HG03457 (cell line): ENCODE data around the gene CPNE1.
A peak's percentile ranks its signal among the peaks of the same experiment; 100 is the strongest.

Experiments used
- ATAC-seq: cut with Tn5 transposase; IDR thresholded peaks from one replicate; pipeline ENCODE4 v1.9.1; 2021; ENCODE audit warnings: moderate number of reproducible peaks; ENCODE audit not compliant: unreplicated experiment

The CPNE1 gene

DNA sequence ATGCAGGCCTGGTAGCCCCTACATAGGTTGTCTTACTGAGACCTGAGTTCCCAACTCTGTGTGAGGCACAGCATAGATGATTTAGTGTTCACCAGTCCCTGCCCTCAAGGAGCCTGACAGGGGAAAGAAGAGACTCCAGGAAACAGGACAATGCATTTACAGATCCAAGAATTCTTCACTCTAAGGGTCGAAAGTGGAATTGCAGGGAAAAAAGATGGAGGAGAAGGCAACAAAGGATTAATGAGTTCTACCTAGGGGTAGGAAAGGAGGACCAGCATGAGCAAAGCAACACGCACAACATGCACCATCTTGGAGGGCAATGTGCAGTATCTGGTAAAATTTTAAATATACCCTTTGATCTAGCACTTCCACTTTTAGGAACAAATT, 43.1 kb downstream of the CPNE1 start:
- ATAC-seq = no peak

DNA sequence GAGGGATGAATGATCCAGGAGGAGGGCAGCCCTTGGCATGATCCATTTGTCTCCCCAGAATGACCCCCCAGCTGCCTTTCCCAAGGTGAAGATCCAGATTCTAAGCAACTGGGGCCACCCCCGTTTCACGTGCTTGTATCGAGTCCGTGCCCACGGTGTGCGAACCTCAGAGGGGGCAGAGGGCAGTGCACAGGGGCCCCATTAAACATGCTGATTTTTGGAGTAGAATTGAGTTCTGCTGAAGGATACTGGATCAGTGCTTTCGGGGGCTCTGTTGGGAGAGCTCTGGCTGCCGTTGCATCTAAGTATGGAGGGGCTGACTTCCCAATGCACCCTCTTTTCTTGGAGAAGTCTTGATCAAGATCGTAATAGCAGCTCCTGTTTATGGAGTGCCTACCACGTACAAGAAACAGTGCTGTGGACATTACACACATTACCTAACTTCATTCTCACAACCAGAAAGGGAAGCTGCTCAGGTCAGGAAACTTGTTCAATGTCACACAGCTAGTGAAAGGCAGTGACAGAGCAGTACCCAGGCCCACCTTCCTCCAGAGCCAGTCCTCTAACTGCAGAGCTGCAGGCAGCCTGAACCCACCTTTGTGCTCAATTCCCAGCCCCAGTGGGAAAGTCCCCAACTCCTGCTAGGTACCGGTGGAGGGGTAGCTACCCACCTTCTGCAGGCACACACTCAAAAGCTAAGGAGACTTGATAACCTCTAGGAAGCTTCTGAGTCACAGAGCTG, 43.7 kb downstream of the CPNE1 start:
- no peak for ATAC-seq

DNA sequence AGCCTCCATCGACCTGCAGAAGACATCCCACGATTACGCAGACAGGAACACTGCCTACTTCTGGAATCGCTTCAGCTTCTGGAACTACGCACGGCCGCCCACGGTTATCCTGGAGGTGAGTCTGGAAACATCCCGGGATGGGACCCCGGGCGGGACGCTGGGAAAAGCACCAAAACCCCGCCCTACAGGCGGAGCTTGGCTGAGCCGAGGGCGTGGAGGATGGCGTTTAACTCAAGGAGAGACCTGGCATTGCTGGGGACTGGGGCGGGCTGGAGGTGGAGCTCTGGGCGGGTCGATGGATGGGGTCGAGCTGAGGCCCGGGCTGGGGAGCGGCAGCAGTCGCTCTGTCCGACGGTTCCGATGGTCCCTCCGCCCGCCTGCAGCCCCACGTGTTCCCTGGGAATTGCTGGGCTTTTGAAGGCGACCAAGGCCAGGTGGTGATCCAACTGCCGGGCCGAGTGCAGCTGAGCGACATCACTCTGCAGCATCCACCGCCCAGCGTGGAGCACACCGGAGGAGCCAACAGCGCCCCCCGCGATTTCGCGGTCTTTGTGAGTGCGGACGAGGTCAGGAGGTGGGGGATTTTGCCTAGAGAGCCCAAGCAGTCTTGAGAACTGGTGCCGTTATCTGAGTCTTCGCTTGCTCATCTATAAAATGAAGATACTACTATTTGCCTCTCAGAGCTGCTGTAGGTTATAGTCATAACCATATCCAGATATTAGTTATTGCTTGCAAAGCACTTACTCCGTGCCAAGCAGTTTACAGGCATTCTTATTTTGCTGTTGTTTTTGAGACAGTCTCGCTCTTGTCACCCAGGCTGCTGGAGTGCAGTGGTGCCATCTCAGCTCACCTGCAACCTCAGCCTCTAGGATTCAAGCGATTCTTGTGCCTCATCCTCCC, 45.3 kb downstream of the CPNE1 start:
- ATAC-seq = peak; percentile 28

DNA sequence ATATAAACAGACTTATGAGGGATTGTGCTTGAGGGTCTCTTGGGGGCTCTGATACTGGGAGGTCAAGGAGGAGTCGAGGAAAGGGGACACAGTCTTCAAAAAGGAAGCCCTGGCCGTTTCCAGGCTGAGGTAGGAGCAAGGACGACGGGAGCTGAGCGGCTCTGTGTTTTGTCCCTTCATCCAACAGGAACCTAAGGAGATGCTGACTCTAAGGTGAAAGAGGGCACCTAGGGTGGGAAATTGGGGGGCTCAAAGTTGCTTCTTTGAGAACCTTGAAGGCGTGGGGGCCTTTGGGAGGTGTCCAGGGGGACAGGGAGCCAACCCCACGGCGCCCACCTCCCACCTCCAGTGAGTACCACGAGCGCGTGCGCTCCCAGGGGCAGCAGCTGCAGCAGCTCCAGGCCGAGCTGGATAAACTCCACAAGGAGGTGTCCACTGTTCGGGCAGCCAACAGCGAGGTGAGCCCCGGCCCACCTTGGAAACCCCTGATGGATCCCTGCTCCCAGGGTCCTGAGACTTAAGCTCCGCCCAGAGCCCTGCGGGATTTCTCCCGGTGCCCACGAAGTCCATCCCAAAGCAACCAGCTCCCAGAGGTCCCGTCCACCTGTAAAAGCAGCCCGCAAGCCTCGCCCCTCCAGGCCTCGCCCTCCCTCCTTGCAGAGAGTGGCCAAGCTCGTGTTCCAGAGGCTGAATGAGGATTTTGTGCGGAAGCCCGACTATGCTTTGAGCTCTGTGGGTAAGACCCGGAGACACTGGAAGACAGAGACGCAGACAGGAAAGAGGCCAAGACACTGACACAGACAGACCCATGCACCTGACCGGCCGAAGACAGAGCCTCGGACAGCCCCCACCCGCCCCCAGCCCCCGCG, 46.2 kb downstream of the CPNE1 start:
- ATAC-seq = no peak

DNA sequence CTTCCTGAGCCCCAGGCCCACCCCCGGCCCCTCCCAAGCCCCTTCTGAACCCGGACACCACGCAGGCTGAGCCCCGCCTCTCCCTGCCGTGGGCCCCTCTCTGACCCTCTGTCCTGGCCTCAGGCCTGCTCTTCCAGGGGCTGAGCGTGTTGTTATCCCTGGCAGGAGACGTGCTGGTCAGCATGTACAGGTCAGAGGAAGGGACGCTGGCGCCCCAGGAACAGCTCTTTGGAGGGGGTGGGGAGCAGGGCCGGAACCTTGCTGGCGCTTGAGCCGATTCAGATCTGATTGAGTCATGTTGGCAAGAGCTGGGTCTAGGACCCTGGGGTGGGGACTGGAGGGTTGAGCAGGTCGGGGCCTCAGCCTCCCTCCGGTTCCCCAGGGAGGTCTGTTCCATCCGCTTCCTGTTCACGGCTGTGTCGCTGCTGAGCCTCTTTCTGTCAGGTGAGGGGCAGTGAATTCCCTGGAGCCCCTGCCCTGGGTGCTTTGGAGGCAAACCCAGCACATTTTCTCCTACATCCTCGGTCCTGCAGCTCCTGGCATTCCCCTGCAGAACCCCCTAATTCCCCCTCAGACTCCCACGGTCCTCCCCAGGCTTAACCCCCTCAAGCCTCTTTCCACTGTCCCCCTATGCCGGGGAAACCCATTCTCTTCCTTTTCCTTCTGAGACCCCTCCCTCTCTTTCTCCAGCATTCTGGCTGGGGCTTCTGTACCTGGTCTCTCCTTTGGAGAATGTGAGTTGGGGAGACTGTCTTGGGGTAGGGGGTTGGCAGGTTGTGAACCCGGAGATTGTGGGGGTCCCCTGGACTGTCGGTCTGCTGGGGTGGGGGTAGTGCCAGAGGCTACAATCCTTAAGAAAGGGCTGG, 47.1 kb downstream of the CPNE1 start:
- no peak for ATAC-seq

DNA sequence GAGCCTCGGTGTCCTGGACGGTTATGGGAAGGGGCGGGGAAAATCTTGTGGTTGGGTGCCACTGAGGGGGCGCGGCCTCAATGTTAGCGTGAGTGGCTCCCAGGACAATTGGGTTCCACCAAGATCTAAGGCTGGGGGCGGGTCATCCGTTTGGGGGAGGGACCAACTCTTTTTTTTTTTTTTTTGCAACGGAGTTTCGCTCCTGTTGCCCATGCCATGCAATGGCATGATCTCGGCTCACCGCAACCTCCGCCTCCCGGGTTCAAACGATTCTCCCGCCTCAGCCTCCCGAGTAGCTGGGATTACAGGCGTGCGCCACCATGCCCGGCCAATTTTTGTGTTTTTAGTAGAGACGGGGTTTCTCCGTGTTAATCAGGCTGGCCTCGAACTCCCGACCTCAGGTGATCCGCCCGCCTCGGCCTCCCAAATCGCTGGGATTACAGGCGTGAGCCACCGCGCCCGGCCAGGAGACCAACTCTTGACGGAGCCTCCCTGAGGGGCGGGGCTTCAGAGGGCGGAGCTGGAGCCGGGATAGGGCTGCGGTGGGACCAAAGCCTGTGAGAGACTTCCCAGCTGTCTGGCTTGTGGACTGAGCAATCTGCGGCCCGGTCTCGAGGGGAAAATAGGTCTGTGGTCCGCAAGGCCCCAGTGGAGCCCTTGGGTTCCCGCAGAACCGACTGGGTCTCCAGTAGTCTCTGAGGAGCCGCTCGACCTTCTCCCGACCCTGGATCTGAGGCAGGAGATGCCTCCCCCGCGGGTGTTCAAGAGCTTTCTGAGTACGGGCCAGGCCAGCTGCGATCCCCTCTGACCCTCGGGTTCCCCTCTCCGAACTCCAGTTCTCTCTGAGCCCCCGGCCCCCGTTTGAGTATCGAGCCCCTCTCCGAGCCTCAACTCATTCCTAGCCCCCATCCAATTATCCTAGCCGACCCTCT, 48.0 kb downstream of the CPNE1 start:
- peak; percentile 59 for ATAC-seq

DNA sequence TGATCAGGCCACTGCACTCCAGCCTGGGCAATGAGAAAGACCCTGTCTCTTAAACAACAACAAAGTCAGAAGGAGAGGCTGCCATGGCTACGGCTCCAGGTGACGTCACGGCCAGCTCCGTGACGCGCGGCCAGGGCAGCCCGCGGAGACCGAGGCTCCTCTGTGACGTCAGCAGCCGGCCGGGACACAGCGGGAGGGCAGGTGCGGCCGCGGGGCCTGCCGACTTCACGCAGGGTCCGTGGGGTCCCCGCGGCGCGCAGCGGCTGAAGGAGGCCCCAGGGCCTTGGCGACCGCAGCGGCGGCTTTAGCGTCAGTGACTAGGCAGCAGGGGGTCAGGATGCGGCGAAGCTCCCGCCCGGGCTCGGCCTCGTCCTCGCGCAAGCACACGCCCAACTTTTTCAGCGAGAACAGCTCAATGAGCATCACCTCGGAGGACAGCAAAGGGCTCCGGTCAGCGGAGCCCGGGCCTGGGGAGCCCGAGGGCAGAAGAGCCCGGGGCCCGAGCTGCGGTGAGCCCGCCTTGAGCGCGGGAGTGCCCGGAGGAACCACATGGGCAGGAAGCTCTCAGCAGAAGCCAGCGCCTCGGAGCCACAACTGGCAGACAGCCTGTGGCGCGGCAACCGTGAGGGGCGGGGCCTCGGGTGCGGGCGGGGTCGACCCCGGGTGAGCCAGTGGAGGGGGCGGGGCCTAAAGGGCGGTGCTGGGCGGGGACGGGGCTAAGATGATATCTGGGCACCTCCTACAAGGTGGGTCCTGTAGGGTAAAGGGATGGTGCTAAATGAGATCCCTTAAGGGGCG, 48.8 kb downstream of the CPNE1 start, which contains the start of gene SPAG4:
SPAG4 (plus strand) TSS at position 163 of the 798 bp plus-strand sequence; CDS start at position 338, 175 bp downstream.
- peak; percentile 9 for ATAC-seq

DNA sequence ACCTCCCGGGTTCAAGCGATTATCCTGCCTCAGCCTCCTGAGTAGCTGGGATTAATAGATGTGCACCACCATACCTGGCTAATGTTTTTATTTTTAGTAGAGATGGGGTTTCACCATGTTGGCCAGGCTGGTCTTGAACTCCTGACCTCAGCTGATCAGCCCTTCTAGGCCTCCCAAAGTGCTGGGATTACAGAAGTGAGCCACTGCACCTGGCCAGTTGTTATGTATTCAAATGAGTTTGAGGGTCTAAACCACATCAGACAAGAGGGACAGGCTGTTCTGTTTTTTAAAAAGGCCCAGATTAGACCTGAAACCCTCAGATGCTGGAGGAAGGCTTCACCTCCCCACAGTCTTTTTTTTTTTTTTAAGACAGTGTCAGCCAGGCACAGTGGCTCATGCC, 53.2 kb downstream of the CPNE1 start:
- no peak for ATAC-seq

DNA sequence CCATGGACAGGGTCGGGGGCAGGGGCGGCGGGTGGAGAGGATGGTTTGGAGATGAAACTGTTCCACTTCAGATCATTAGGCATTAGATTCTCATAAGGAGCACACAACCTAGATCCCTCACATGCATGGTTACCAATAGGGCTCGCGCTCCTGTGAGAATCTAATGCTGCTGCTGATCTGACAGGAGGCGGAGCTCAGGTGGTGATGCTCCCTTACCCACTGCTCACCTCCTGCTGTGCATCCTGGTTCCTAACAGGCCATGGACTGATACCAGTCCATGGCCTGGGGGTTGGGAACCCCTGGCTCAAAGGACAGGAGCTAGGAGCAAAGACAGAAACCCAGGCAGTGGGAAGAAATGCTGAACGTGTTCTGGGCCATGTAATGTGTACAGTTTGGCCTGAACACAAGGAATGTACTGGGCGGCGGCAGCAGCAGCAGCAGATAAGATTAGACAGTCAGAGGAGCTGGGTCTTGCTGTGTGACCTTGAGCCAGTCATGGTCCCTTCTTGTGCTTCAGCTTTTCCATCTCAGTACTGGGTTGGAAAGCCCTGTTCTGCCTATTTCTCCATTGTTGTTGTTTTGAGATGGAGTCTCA, 53.8 kb downstream of the CPNE1 start:
- ATAC-seq = no peak

DNA sequence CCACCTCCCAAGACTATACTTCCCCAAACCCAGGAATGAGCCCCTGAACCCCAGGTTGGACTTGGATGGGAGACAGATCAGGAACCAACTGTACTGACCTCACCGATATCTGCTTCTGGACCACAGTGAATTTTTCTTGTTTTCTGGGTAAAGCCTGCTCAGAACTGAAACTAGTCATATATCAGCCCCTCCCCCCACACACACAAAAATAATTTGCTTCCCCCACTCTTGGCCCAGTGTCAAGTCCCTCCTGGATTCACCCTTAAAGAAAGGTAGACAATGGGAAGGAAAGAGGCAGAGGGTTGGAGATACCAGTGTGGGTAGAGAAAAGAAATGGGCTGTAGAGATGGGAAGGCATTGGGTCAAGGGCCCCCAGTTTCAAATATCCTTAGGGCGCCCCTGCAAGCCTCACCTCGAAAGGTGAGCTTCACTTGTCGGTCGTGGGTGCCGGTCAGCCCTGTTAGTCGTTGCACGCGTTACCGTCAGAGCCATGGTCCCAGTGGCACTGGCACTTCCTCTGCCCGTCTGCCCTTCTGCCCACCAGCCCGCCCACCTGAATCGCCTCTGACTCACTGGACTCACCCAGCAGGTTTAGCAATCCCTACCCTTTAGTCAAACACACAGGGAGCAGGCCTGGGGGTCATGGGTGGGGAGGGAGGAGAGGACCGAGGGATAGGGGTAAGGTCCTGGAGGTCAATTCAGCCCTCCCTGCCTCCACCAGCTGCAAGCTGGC, 57.5 kb downstream of the CPNE1 start:
- no peak for ATAC-seq

DNA sequence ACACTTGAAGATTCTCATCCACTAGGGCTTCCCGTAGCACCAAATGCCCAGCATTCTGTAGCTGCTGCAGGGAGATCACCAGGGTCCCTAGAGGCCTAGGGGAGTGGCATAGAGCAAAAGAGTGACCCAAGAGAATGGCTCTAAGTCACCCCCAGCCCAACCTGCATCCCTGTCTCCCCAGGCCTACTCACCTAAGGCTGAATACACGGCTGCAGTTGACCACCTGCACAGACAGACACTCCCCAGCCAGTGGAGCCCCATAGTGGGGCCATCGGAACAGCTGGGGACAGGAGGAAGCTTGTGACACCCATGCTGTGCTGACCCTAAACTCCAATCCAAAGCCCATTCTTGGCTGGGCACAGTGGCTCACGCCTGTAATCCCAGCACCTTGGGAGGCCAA, 58.6 kb downstream of the CPNE1 start:
- ATAC-seq = no peak

DNA sequence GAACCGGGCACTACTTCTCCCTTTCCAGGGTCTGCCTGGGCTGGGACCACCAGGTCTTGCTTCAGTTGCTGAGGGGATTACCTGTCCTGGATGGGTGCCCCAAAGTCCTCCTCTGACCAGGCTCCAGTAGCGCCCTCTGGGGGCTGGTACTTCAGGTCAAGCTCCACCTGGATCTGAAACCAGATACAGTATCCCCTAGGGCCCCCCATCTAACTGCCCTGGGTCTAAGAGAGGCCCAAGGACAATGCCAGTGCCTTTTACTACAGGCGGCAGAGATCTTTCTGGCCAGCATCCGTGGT, 60.3 kb downstream of the CPNE1 start:
- ATAC-seq = no peak

DNA sequence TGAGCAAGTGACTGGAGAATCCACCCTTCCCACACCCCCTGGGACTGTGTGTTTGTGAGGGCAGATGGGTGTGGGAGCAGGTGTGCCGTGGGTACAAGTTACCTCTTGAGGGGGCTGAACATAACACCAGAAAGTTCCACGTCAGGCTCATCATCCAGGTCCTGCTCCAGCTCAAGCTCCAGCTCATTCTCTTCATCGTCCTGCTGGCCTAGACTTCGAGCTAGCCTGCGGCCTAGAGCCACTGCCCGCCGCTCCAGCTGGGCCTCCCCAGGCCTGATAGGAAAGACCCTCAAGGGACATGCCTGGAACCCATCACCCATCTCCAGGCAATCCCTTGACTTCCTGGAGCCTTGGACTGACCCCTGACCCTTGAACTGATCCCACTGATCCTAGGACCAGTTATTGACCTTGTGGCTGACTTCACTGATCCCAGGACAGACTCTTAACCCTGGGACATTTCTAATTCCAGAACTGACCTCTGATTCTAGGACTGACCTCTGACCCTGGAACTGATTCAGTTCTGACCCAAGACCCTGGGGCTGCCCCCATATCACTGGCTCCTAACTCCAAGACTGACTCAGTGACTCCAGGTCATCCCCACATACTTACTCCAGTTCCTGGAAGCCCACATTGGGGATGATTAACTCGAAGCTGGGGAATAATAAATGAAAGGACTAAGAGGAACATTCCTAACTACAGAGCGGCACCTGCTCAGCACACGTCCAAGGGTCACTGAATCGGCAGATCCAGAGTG, 60.8 kb downstream of the CPNE1 start:
- no peak for ATAC-seq

DNA sequence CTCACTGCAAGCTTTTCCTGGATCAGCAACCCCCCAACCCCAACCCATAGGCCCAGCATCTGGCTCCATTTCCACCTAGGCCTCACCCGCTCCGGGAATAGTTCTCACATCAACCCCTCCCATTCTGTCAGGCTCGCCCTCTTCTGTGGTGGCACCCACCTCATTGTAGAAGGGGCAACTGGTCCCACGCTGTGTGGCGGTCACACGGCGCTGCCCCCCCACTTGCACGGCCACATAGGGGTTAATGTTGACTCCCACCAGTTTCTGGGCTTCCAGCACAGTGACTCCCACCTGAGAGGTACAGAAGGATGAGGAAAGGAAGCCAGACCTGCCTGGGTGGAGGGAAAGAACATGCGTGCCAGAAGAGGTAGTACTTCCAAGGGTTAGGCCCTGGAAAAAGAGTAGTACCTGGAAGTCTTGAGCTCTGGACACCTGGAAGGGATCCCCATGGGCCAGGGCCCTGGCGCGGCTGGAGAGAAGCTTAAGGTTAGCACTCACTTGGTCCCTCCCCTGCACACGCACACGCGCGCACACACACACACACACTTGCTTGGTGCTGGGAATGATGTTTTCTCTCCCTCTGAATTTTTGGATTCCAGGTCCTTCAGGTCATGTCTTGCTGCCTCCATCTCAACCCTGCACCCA, 61.7 kb downstream of the CPNE1 start:
- ATAC-seq = no peak

DNA sequence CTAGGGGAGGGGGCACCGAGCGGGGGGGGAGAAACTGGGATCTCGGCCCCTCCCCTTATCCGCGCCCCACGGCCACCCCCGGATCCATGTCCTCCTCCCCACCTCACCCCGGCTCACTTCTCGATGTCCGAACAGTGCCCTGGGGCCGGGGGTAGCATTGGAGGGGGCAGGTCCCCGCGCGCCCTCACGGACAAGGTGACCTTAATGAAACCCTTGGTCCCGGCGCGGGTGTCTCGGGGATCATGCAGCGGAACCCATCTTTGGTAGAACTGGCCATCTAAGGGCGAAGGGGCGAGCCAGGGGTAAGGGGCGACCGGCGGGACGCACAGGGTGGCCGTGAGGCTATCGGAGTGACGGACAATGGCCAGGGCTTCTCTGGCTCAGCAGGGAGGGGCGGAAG, 62.7 kb downstream of the CPNE1 start:
- no peak for ATAC-seq
